ENCODE results near the gene DNAH8.

- TF ChIP-seq POLR2AphosphoS5 (IDR thresholded peaks at IDR 0.05) (no peak), CTCF (IDR thresholded peaks at IDR 0.05 in 8 of 11, conservative IDR thresholded peaks at IDR 0.05 in 3 of 11) (no peak), POLR2A (IDR thresholded peaks at IDR 0.05) (no peak)
Observed at GRCh38 chr6:38799529-38800184, 84.5 kb downstream of the DNAH8 start.

Measured in spleen (tissue), 7 donors.